Breast epithelium (tissue), 4 donors: ENCODE results near the gene CCDC148. TPM values are rescaled to one million over a fixed set of nuclear protein-coding genes. Genes with fewer than 3 reads are reported as not detected.

Experiments
- DNase-seq, 2 donors: peaks; one replicate each; pipeline ENCODE4 v3.0.0-alpha.2; 2019; ENCODE audit warnings: low spot score in 2 of 2
- H3K27ac ChIP-seq, 2 donors: fragments of 200-600 bp; sonication (generic) in 1 of 2; one replicate each; pipeline ENCODE4 v1.5.1; 2016 to 2019; ENCODE audit warnings: mild to moderate bottlenecking in 1 of 2
- H3K27me3 ChIP-seq, 2 donors: fragments of 200-600 bp; sonication (generic) in 1 of 2; one replicate each; pipeline versions ENCODE4 v1.5.1 to v1.6.0; 2017 to 2019; ENCODE audit warnings: control low read depth in 1 of 2, mild to moderate bottlenecking in 1 of 2
- H3K36me3 ChIP-seq: fragments of 200-600 bp; one replicate; pipeline ENCODE4 v1.5.1; 2019
- H3K4me1 ChIP-seq, 2 donors: fragments of 200-600 bp; sonication (generic); one replicate each; pipeline ENCODE4 v1.5.1; 2016 to 2019; ENCODE audit warnings: control low read depth in 1 of 2
- H3K4me3 ChIP-seq, 3 donors: fragments of 200-600 bp; sonication (generic); 1 replicate in 2 of 3; 2 replicates in 1 of 3; pipeline ENCODE4 v1.5.1; 2016 to 2019; ENCODE audit warnings: mild to moderate bottlenecking in 3 of 3, moderate library complexity in 2 of 3
- H3K9me3 ChIP-seq, 2 donors: fragments of 200-600 bp; sonication (generic) in 1 of 2; one replicate each; pipeline ENCODE4 v1.5.1; 2016 to 2019; ENCODE audit warnings: control low read depth in 1 of 2
- CTCF ChIP-seq, 3 donors: fragments of 450-650 bp; IDR thresholded peaks; one replicate each; pipeline ENCODE4 v1.5.1; 2016 to 2017; ENCODE audit warnings: antibody characterized with exemption in 3 of 3, mild to moderate bottlenecking in 3 of 3, moderate library complexity in 3 of 3
- POLR2A ChIP-seq: fragments of 450-650 bp; IDR thresholded peaks from one replicate; pipeline ENCODE4 v1.6.1; 2016; ENCODE audit warnings: antibody characterized with exemption, mild to moderate bottlenecking, moderate library complexity
- POLR2AphosphoS5 ChIP-seq, 3 donors: sonication (generic); formaldehyde crosslinking; IDR thresholded peaks; one replicate each; pipeline ENCODE4 v1.6.1; 2017; ENCODE audit warnings: antibody characterized with exemption in 3 of 3
- intact Hi-C: fragments of 100-400 bp; cut with DNase I; formaldehyde crosslinking; loops from one replicate; pipeline ENCODE4 v1.15.1; 2023; ENCODE audit warnings: low total_unique reads
- total RNA-seq, 3 donors: library from RNA; depleted of rRNA; stranded (reverse); fragments of >200 nt; gene quantifications; one replicate each; pipeline ENCODE4 v1.1.0, GENCODE V29; 2016

Gene CCDC148
- total RNA-seq, 3 donors from 2014 or later: 1.4 to 9.8 (median 4.6) TPM

DNA sequence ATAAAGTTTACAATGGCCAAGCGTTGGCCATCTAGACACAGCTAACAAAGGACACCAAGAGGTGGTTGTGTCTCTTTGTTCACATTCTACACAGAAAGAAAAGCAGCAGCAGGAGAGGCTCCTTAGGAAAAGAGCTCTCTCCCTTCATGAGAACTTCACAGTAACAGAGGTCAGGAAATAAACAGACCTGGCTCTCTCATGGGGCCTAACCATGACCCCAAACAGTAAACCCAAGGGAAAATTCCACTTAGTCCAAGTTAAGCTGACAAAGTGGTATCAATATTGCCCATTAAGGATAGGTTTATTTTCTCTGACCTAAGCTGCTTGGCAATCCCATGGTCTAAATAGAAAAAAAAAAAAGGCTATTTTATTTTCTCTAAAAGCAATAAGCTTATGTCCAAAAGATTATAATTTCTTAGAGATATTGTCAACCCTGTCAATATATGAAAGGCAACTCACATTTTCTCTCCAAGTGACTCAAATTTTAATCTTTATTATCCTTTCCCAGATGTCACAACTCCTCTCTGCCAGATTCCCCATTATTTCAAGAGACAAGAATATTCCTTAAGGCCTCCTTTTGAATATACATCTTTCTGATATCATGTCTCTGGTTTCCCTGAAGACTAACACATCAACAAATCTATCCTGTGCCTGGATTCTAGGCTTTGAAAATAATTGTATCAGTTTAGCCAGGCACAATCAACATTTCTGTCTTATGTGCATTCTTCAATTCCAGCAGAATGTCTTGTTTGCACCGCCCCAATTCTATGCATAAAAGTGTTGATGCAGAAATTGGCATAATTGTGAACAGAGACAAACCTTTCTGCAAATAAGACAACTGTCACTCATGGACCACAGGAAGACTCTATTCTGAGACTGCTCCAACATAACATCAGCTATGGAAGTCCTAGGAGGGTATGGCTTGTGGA is 263.8 kb downstream of the CCDC148 start:
- intact Hi-C loops: no loop called here
- Histone ChIP-seq H3K4me3 (no peak overlapping the region), H3K9me3 (no peaks in the 10 kb centered on the region), H3K36me3 (no peaks in the 10 kb centered on the region), H3K27me3 (no peaks in the 10 kb centered on the region), H3K27ac (no peak overlapping the region), H3K4me1 (no peaks in the 10 kb centered on the region)
- no peak for DNase-seq
- no peak for TF ChIP-seq POLR2AphosphoS5 (IDR thresholded peaks at IDR 0.05)
- no peak for TF ChIP-seq POLR2A
- no peak for TF ChIP-seq CTCF (IDR thresholded peaks at IDR 0.05)

DNA sequence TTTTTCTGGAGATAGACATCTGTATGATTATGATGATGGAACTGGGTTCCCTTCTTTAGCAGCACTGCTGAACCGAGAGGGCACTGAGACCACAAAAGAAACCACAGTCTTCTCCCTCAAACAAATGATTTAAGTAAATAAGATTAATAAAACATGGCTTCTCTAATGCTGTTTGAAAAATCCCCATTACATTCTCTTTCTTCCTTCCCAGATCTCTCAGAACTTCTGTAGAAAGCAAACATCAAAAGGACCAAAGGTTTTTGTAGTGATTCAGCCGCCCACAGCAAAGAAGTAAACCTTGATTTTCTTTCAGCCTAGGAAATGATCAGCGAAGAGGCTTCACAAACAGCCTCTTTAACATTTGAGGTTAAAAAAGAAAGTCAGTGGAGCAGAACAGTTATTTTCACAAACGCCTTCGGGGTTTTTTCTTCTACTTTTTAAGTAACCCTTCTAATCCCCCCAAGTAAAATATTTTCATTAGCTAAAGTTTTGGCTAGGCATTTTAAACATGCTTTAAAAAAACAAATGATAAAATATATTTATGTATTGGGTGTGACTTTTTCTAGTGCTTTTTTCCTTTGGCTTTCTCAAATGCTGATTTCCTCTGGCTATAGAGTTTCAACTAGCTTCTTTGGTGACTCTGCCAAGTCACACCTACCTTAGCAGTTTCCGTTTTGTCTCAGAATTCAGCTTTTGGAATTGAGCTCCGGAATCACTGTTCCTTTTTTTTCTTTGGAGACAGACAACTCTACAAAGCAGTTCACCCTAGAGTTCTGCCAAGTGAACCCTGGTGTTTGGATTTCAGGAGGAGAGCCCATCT is 265.3 kb downstream of the CCDC148 start:
- no peaks in the 10 kb centered on the region for H3K27me3 ChIP-seq
- no peak for TF ChIP-seq CTCF (IDR thresholded peaks at IDR 0.05)
- H3K4me3 ChIP-seq: peak overlapping the region; percentile 8 to 44 (median 35)
- H3K4me1 ChIP-seq: no peaks in the 10 kb centered on the region
- DNase-seq: no peak
- H3K27ac ChIP-seq: peak overlapping the region; percentile 39 to 73
- H3K9me3 ChIP-seq: no peaks in the 10 kb centered on the region
- intact Hi-C loops: no loop called here
- no peaks in the 10 kb centered on the region for H3K36me3 ChIP-seq

GRCh38 chr2:158189526-158189925 is 267.0 kb downstream of the CCDC148 start:
- intact Hi-C loops: no loop called here
- Histone ChIP-seq H3K27me3 (no peaks in the 10 kb centered on the region), H3K27ac (no peak overlapping the region), H3K4me3 (no peak overlapping the region), H3K36me3 (no peaks in the 10 kb centered on the region), H3K4me1 (peaks cover 0 to 6% of the 10 kb centered on the region in 2 donors), H3K9me3 (no peaks in the 10 kb centered on the region)
- no peak for TF ChIP-seq POLR2AphosphoS5 (IDR thresholded peaks at IDR 0.05)
- TF ChIP-seq POLR2A: no peak
- TF ChIP-seq CTCF (IDR thresholded peaks at IDR 0.05): no peak
- DNase-seq: no peak

DNA sequence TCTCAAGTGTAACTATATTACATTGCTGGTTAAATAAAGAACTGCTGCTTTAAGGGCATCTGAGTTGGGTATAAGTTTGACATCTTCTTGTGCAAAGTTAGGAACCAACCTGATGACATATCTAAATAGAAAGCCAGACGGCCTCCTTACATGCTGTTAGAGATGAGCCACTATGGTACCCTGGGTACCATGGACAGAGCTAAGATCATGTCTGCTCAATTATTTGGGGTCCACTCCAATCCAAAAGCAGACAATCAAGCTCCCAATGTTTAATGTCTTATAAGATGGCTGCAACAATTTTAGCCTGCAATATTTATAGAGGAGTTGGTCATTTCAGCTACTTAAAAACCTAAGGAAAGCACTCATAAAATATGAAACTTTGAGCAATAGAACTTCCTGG is 268.6 kb downstream of the CCDC148 start:
- no peaks in the 10 kb centered on the region for H3K36me3 ChIP-seq
- H3K27ac ChIP-seq: no peak overlapping the region
- H3K27me3 ChIP-seq: no peaks in the 10 kb centered on the region
- H3K9me3 ChIP-seq: no peaks in the 10 kb centered on the region
- intact Hi-C loops: no loop called here
- peaks cover 3 to 10% of the 10 kb centered on the region in 2 donors for H3K4me1 ChIP-seq
- TF ChIP-seq POLR2AphosphoS5 (IDR thresholded peaks at IDR 0.05) (no peak), CTCF (IDR thresholded peaks at IDR 0.05) (no peak), POLR2A (no peak)
- DNase-seq: no peak
- H3K4me3 ChIP-seq: no peak overlapping the region
